ENCODE data around the gene UBD.

GRCh38 chr6:29584821-29585220 is 25.3 kb upstream of the UBD start, which contains the start of gene OR2H2:
- TF ChIP-seq CTCF (IDR thresholded peaks at IDR 0.05) (no peak), POLR2A (IDR thresholded peaks at IDR 0.05) (no peak)

All from uterus (tissue), 2 donors.